Kidney epithelial cell (primary cell): Measurements from ENCODE around the gene SECTM1. TPM values are rescaled to one million over a fixed set of nuclear protein-coding genes. Genes with fewer than 3 reads are reported as not detected.

ENCODE experiments used
- DNase-seq: peaks from one replicate; pipeline ENCODE4 v3.0.0-alpha.2; 2010; ENCODE audit warnings: low read depth
- H3K27me3 ChIP-seq: 2 replicates; pipeline ENCODE4 v1.6.0; 2011; ENCODE audit warnings: low read length; ENCODE audit not compliant: control insufficient read depth, insufficient read depth
- H3K36me3 ChIP-seq: 2 replicates; pipeline ENCODE4 v1.5.1; 2011; ENCODE audit warnings: low read length; ENCODE audit not compliant: control insufficient read depth, insufficient read depth
- H3K4me3 ChIP-seq: 2 replicates; pipeline ENCODE4 v1.5.1; 2011; ENCODE audit warnings: low read depth, mild to moderate bottlenecking, control low read depth, low read length
- CTCF ChIP-seq: IDR thresholded peaks from 2 replicates; pipeline ENCODE4 v1.5.1; 2011; ENCODE audit warnings: mild to moderate bottlenecking, moderate library complexity, low read length, control low read depth, inconsistent platforms; ENCODE audit not compliant: insufficient read depth, poor library complexity, severe bottlenecking
- total RNA-seq: library from RNA; depleted of rRNA; stranded (reverse); fragments of >200 nt; gene quantifications from 2 replicates; pipeline ENCODE4 v1.2.3, GENCODE V29; 2015

The SECTM1 gene
- total RNA-seq, 1 donor from 2014 or later, result not detected

GRCh38 chr17:82273327-82274133, 60.0 kb downstream of the SECTM1 start, which contains the start of gene CSNK1D:
CSNK1D (minus strand) TSS chr17:82273700; CDS start chr17:82273381, 319 bp downstream.
- Histone ChIP-seq H3K27me3 (no peaks in the 10 kb centered on the region), H3K4me3 (peak within 1 kb of the TSS; percentile 92), H3K36me3 (no peaks in the 10 kb centered on the region)
- no peak for TF ChIP-seq CTCF
- DNase-seq, result no peak

GRCh38 chr17:82272495-82273326, 60.9 kb downstream of the SECTM1 start:
- Histone ChIP-seq H3K36me3 (no peaks in the 10 kb centered on the region), H3K4me3 (peak overlapping the region; percentile 92), H3K27me3 (no peaks in the 10 kb centered on the region)
- no peak for TF ChIP-seq CTCF
- no peak for DNase-seq

- no peaks in the 10 kb centered on the region for H3K36me3 ChIP-seq
- H3K27me3 ChIP-seq, result no peaks in the 10 kb centered on the region
- TF ChIP-seq CTCF, result no peak
- DNase-seq, result no peak
- H3K4me3 ChIP-seq, result no peak overlapping the region
Measured at GRCh38 chr17:82271401-82271800, 62.2 kb downstream of the SECTM1 start.

Other genes with a start within 250 kb of the SECTM1 start
- gene FASN, start 235.5 kb downstream of the SECTM1 start, total RNA-seq, result 202 and 249 TPM in 2 replicates
- 25.5 and 27.5 TPM in 2 replicates for gene CCDC57, start 120.9 kb downstream of the SECTM1 start, total RNA-seq
- gene SLC16A3, start 104.7 kb downstream of the SECTM1 start, total RNA-seq, result 83.4 and 85.3 TPM in 2 replicates
- 55.1 and 61.7 TPM in 2 replicates for gene CSNK1D, start 60.1 kb downstream of the SECTM1 start, total RNA-seq
- 0.21 TPM in 1 of 2 replicates, not detected in the other for gene CD7, start 16.2 kb downstream of the SECTM1 start, total RNA-seq
- not detected in 2 replicates for gene TEX19, start 25.5 kb upstream of the SECTM1 start, total RNA-seq
- gene UTS2R, start 38.0 kb upstream of the SECTM1 start, total RNA-seq, result not detected in 2 replicates
- gene HEXD, start 84.6 kb upstream of the SECTM1 start, total RNA-seq, result 18.5 and 21.6 TPM in 2 replicates
- 29.8 TPM in 2 replicates for gene OGFOD3, start 84.8 kb upstream of the SECTM1 start, total RNA-seq
- 76.0 and 106 TPM in 2 replicates for gene CYBC1, start 117.0 kb upstream of the SECTM1 start, total RNA-seq
- 59.9 and 76.3 TPM in 2 replicates for gene NARF, start 125.0 kb upstream of the SECTM1 start, total RNA-seq
- 42.5 and 57.7 TPM in 2 replicates for gene FOXK2, start 186.0 kb upstream of the SECTM1 start, total RNA-seq